Breast epithelium (tissue), 4 donors: Measurements from ENCODE around the gene C1QTNF6. TPM values are rescaled to one million over a fixed set of nuclear protein-coding genes. Genes with fewer than 3 reads are reported as not detected.
A peak's percentile ranks its signal among the peaks of the same experiment; 100 is the strongest.

Experiments
- DNase-seq, 2 donors: peaks; one replicate each; pipeline ENCODE4 v3.0.0-alpha.2; 2019; ENCODE audit warnings: low spot score in 2 of 2
- H3K27ac ChIP-seq, 2 donors: fragments of 200-600 bp; sonication (generic) in 1 of 2; one replicate each; pipeline ENCODE4 v1.5.1; 2016 to 2019; ENCODE audit warnings: mild to moderate bottlenecking in 1 of 2
- H3K27me3 ChIP-seq, 2 donors: fragments of 200-600 bp; sonication (generic) in 1 of 2; one replicate each; pipeline versions ENCODE4 v1.5.1 to v1.6.0; 2017 to 2019; ENCODE audit warnings: control low read depth in 1 of 2, mild to moderate bottlenecking in 1 of 2
- H3K36me3 ChIP-seq: fragments of 200-600 bp; one replicate; pipeline ENCODE4 v1.5.1; 2019
- H3K4me1 ChIP-seq, 2 donors: fragments of 200-600 bp; sonication (generic); one replicate each; pipeline ENCODE4 v1.5.1; 2016 to 2019; ENCODE audit warnings: control low read depth in 1 of 2
- H3K4me3 ChIP-seq, 3 donors: fragments of 200-600 bp; sonication (generic); 1 replicate in 2 of 3; 2 replicates in 1 of 3; pipeline ENCODE4 v1.5.1; 2016 to 2019; ENCODE audit warnings: mild to moderate bottlenecking in 3 of 3, moderate library complexity in 2 of 3
- H3K9me3 ChIP-seq, 2 donors: fragments of 200-600 bp; sonication (generic) in 1 of 2; one replicate each; pipeline ENCODE4 v1.5.1; 2016 to 2019; ENCODE audit warnings: control low read depth in 1 of 2
- CTCF ChIP-seq, 3 donors: fragments of 450-650 bp; IDR thresholded peaks; one replicate each; pipeline ENCODE4 v1.5.1; 2016 to 2017; ENCODE audit warnings: antibody characterized with exemption in 3 of 3, mild to moderate bottlenecking in 3 of 3, moderate library complexity in 3 of 3
- POLR2A ChIP-seq: fragments of 450-650 bp; IDR thresholded peaks from one replicate; pipeline ENCODE4 v1.6.1; 2016; ENCODE audit warnings: antibody characterized with exemption, mild to moderate bottlenecking, moderate library complexity
- POLR2AphosphoS5 ChIP-seq, 3 donors: sonication (generic); formaldehyde crosslinking; IDR thresholded peaks; one replicate each; pipeline ENCODE4 v1.6.1; 2017; ENCODE audit warnings: antibody characterized with exemption in 3 of 3
- intact Hi-C: fragments of 100-400 bp; cut with DNase I; formaldehyde crosslinking; loops from one replicate; pipeline ENCODE4 v1.15.1; 2023; ENCODE audit warnings: low total_unique reads
- total RNA-seq, 3 donors: library from RNA; depleted of rRNA; stranded (reverse); fragments of >200 nt; gene quantifications; one replicate each; pipeline ENCODE4 v1.1.0, GENCODE V29; 2016

Gene C1QTNF6
- total RNA-seq, 3 donors from 2014 or later = 2.2 to 3.6 (median 3.5) TPM

- Histone ChIP-seq H3K27ac (peak overlapping the region in 1 of 2 donors; percentile 73), H3K27me3 (no peaks in the 10 kb centered on the region), H3K36me3 (no peaks in the 10 kb centered on the region), H3K9me3 (no peaks in the 10 kb centered on the region), H3K4me3 (no peak overlapping the region), H3K4me1 (no peaks in the 10 kb centered on the region)
- TF ChIP-seq CTCF (IDR thresholded peaks at IDR 0.05) (no peak), POLR2AphosphoS5 (IDR thresholded peaks at IDR 0.05) (no peak), POLR2A (no peak)
- DNase-seq = no peak
- intact Hi-C loops = no loop called here
These were observed 19.9 kb downstream of the C1QTNF6 start for GRCh38 chr22:37167981-37168647.

DNA sequence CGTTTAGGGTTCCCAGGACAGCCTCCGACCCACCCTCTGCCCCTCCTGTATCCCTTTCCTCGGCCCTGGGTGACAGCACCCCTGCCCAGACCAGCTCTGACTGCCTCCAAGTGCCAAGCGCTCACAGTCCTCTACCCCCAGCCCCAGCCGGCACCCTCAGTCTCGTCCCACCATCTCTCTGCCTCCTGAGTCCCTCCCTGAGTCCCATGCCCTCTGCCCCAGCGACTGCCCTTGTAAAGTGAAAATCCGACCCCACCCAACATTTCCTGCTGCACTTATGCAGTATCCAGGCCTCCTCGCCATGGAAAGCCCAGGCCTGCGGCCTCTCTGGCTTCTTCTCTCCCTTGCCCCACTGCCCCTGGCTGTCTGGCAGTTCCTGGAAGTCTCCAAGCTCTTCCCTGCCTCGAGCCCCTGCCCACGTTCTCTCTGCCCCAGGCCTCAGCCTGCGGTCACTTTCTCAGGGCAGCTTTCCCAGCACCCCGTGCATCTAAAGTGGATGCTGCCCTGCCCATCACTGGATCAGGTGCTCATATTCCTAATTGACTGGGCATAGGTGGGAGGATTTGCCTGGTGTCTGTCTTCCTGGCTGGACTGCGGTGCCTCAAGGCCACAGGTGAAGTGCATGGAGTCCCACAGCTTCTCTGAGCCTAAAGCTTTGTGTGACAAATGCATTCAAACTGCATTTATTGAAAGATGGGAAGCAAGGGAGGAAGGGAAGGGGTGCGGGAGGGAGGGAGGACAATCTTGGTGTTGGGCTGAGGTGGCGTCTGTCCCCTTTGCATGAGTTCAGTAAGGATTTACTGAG lies 20.7 kb downstream of the C1QTNF6 start:
- H3K9me3 ChIP-seq = no peaks in the 10 kb centered on the region
- intact Hi-C loops = no loop called here
- H3K4me3 ChIP-seq = no peak overlapping the region
- peak overlapping the region in 1 of 2 donors; percentile 73 for H3K27ac ChIP-seq
- no peaks in the 10 kb centered on the region for H3K36me3 ChIP-seq
- no peaks in the 10 kb centered on the region for H3K4me1 ChIP-seq
- no peaks in the 10 kb centered on the region for H3K27me3 ChIP-seq
- TF ChIP-seq CTCF (IDR thresholded peaks at IDR 0.05) (no peak), POLR2A (no peak), POLR2AphosphoS5 (IDR thresholded peaks at IDR 0.05) (no peak)
- no peak for DNase-seq

GRCh38 chr22:37166675-37167066 lies 21.4 kb downstream of the C1QTNF6 start:
- Histone ChIP-seq H3K4me3 (peak overlapping the region in 1 of 3 donors; percentile 27), H3K27me3 (no peaks in the 10 kb centered on the region), H3K4me1 (no peaks in the 10 kb centered on the region), H3K9me3 (no peaks in the 10 kb centered on the region), H3K27ac (peak overlapping the region in 1 of 2 donors; percentile 73), H3K36me3 (no peaks in the 10 kb centered on the region)
- no peak for TF ChIP-seq POLR2A
- TF ChIP-seq CTCF (IDR thresholded peaks at IDR 0.05) = peak; percentile 66 to 89 (median 77)
- TF ChIP-seq POLR2AphosphoS5 (IDR thresholded peaks at IDR 0.05) = peak; percentile 34 to 58 (median 52)
- peak; percentile 66 to 88 for DNase-seq
- intact Hi-C loops = no loop called here

DNA sequence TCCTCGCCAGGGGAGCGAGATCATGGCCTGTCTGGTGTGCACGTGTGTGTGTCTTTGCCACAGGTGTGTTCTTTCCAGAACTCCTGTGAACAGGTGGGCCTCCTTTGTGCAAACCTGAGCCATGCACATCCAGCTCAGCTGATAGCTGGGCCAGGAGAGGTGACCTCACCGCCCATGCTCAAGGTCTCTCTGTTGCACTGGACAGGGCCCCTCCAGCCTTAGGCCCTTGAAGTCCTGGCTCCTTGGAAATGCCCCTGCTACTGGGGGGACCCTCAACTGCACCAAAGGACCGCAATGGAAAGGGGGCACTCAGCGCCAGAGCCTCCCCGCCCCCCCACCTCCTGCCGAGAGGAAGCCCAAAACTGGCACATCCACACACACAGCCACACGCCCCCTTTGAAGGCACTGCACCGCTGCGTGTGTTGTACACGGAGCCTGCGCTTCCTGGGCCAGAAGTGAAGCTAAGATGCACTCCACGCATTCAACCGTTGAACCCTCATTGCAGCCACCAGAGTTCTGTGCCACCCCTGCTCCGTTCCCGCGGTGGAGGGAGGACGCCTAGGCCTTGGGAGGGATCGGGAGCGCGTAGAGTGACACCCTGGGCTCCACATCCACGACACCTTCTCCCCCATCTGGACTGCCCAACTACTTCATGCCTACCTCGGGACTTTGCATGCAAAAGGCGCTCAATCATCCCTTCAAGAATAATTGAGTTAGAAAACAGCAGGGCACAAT lies 21.9 kb downstream of the C1QTNF6 start:
- no peaks in the 10 kb centered on the region for H3K4me1 ChIP-seq
- no peak overlapping the region for H3K4me3 ChIP-seq
- peak overlapping the region in 1 of 2 donors; percentile 73 for H3K27ac ChIP-seq
- no peaks in the 10 kb centered on the region for H3K27me3 ChIP-seq
- no peaks in the 10 kb centered on the region for H3K36me3 ChIP-seq
- TF ChIP-seq POLR2AphosphoS5 (IDR thresholded peaks at IDR 0.05) (no peak), CTCF (IDR thresholded peaks at IDR 0.05) (no peak), POLR2A (no peak)
- DNase-seq = no peak
- intact Hi-C loops = loop anchor here (2.0 kb wide), 1 partner anchor 39 kb away; no protein-coding TSS in a partner anchor
- H3K9me3 ChIP-seq = no peaks in the 10 kb centered on the region
